CD4-positive, alpha-beta T cell treated with Interferon gamma for 1 hour (primary cell): ENCODE results near the gene FKBP9.
"Not testable (repeated sequence)": the region's sequence is repeated elsewhere in the genome, so short reads cannot be mapped to it uniquely, and the experiment has no call there.

Experiments used
- DNase-seq: peaks from one replicate; pipeline ENCODE4 v3.0.0-alpha.2; 2020

Gene FKBP9

DNA sequence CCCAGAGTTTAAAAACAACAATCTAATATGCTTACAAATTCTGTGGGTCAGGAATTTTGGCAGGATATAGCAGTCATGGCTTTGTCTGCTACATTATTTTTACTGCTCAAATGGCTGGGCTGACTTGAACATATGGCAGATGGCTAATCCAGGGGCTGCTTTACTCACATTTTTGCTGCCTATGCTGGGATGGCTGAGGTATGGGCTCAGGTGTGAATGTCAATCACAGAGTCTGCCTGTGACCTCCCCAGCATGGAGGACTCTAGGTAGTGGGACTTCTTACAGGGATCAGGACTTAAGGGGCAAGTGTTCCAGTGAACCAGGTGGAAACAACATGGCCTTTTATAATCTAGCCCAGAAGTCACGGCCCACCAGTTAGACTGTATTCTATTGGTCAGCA, 4.4 kb upstream of the FKBP9 start:
- DNase-seq: no peak

GRCh38 chr7:32958046-32959025, 1.1 kb downstream of the FKBP9 start:
- DNase-seq: no peak

DNA sequence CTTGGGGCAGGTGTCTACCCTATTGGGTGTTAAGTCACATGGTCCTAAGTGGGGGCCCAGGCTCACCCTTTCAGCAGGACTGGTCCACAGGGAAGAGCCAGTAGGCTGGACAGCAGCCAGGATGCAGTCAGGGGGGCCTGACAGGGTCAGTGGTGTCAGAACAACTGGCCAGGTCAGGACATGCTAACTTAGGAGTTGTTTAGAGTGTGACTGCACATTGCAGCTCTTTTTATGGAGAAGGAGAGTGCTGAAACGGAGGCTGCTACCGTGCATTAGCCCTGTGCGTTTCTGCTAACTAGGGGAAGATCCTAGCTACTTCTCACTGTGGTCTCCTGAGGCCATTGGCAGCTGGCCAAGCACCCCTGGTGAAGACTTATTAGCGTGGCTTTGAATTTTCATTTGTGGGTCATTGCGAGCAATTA, 6.7 kb downstream of the FKBP9 start:
- not testable (repeated sequence) for DNase-seq

- DNase-seq: not testable (repeated sequence)
Measured at GRCh38 chr7:32964461-32965159, 7.4 kb downstream of the FKBP9 start.

DNA sequence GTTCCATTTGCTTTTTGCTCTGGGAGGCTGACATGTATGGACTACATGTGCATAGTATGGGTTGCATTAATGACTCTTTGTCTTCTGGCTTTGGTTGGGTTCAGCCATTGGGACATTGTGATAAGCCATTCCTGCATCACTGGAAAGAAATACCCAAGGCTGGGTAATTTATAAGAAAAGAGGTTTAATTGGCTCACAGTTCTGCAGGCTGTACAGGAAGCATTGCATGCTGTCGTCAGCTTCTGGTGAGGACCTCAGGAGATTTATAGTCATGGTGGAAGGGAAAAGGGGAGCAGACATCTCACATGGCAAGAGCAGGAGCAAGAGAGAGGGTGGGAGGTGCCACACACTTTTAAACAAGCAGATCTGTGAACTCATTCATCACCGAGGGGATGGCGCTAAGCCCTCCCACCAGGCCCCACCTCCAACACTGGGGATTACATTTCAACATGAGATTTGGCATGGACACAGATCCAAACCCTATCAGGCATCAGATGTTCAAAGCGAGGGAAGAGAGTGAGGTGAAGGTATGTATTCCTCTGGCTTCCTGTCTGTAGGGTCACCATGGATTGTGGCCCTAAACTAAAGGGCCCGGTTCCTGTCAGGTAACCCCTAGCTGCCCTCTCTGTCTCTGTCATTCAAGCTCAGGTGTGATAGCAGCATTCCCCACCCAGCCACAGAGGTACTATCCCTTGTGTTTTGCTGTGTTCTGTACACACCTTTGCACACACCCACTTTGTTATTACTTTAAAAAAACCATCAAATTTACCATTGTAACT, 9.4 kb downstream of the FKBP9 start:
- not testable (repeated sequence) for DNase-seq

GRCh38 chr7:32967268-32967582, 10.0 kb downstream of the FKBP9 start:
- not testable (repeated sequence) for DNase-seq

DNA sequence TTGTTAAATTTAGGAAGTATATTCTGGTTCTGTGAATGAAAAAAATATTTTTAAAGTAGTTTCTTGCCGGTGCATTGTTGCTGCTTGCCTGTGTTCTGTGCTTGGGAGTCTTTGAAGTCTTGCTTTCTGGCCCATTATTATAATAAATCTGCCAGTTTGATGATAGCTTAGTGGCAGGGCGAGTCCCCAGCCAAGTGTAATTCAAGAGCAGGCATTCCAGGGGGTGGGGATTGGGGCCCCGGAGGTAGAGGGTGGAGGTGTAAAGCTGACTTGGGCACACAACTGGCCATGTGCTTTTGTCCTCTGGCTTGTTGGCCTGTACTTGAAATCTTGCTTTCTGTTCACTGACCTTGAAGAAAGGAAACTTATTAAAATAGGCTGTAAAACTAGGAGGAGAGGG, 14.7 kb downstream of the FKBP9 start:
- DNase-seq: not testable (repeated sequence)

DNA sequence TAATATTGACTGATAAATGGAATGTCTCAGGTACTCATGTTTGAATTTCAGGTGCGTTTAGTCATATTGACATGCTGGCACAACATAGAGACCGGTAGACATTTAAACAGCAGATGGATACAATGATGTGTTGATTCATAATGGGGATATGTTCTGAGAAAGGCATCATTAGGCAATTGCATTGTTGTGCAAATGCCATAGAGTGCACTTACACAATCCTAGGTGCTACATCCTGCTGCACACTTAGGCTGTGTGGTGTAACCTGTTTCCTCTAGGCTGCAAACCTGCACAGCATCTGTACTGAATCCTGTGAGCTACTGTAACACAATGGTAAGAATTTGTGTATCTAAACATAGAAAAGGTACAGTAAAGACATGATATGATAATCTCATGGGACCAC, 19.9 kb downstream of the FKBP9 start:
- DNase-seq: not testable (repeated sequence)

DNA sequence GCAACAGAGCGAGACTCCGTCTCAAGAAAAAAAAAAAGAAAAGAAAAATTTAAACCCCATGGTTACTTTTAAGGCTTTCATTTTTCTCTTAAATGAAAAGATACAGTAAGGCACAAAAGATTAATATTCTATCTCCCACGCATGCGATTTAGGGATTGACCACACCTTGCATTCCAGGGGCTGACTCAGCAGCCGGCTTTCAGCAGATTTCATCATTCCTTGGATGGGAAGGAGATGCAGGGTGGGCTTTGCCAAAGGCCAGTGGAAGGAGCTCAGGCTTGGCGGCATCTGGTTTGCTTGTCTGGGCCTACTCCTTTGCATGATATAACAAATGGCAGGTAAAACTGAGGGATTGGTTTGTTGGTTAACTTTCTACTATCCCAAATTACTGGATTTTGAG, 22.0 kb downstream of the FKBP9 start:
- not testable (repeated sequence) for DNase-seq

GRCh38 chr7:32979902-32980301, 22.7 kb downstream of the FKBP9 start:
- DNase-seq: not testable (repeated sequence)

DNA sequence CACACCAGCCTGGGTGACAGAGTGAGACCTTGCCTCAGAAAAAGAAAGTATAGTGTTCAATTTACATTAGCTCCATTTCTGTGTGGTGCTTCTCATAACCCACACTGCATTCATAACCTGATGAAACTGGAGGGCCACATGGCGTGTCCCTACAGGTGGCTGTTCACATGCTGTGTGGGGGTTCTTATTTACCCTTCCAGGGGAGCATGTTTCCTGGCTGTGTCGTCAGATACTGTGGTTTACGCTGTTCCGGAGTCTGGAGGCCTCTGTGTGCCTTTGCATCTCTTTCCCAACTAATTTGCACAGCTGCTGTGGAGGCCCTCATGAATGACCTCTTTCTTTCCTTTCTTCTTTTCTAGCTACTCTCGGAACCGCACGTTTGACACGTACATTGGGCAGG, 30.9 kb downstream of the FKBP9 start:
- not testable (repeated sequence) for DNase-seq

- DNase-seq: not testable (repeated sequence)
Measured at GRCh38 chr7:32991068-32991585, 33.9 kb downstream of the FKBP9 start.

- not testable (repeated sequence) for DNase-seq
Measured at GRCh38 chr7:32991975-32992700, 34.9 kb downstream of the FKBP9 start.

- DNase-seq: not testable (repeated sequence)
Measured at GRCh38 chr7:32992750-32993149, 35.5 kb downstream of the FKBP9 start.

- DNase-seq: not testable (repeated sequence)
Measured at GRCh38 chr7:32997956-32998355, 40.7 kb downstream of the FKBP9 start.

DNA sequence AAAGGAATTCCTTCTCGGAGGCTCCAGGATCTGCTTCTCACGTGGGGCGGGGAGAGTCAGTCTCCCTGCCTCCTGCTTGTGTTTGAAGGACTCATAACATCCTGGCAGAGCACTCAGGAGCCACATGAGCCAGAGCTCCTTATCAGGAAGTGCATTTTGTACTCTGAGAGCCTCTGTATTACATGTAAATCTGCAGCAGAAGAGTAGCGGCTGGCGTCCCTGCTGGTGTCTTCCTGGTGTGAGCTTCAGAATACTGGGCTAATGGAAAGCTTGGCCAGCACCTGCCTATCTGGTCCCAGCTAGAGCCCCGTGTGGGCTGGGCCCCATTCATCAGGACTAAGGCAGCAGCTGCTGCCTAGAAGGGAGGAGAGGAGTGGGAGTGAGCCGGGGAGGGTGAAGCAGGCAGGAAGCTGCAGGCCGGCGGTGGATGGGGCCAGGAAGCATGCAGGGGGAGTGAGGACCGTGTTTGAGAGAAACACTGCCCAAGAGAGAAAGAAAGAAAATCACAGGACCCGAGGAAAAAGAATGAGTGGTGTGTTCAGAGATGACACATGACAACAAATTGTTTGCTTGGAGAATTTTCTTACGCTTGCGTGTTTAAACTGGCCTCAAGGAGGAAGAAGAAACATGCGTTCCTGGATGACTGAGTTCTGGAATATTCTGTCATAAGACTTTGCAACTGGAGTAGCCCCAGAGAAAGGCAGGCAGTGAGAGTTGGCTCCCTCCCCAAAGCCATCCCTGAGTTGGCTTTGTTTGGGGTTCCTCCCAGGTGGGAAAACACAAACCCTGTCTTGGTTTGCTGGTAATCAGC, 41.3 kb downstream of the FKBP9 start:
- DNase-seq: not testable (repeated sequence)

DNA sequence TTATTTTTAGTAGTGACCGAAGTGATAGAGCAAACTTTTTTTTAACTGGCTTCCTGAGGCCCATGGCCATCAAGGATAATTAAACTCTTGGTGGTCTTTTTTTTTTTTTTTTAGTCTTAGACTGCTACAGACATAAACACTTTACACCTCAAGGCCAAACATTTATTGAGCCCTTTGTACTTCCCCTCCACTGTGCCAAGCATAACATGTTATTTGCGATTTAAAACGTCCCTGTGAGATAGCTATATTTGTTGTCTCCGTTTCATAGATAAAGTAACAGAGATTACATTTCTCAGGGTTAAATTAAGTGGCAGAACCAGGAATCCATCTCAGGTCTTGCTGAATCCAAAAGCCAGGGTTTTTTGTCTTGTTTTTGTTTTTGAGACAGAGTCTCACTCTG, 42.1 kb downstream of the FKBP9 start:
- not testable (repeated sequence) for DNase-seq

DNA sequence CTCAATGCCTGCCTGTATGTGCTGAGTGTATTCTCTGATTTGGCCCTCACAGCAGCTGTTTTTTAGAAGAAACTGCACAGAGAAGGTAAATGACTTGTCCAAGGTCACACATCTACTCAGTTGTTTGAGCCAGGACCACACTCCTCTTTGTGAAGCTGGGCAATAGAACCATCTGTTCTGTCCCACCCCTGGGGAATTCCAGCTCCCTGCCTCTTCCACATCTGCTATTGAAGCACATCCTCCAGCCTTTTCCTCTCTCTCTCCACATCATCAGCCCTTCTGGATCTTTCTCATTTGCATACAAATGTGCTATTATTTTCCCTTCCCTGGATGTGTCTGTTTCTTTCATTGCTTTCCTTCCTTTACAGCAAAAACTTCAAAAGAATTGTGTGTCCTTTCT, 45.9 kb downstream of the FKBP9 start:
- not testable (repeated sequence) for DNase-seq

DNA sequence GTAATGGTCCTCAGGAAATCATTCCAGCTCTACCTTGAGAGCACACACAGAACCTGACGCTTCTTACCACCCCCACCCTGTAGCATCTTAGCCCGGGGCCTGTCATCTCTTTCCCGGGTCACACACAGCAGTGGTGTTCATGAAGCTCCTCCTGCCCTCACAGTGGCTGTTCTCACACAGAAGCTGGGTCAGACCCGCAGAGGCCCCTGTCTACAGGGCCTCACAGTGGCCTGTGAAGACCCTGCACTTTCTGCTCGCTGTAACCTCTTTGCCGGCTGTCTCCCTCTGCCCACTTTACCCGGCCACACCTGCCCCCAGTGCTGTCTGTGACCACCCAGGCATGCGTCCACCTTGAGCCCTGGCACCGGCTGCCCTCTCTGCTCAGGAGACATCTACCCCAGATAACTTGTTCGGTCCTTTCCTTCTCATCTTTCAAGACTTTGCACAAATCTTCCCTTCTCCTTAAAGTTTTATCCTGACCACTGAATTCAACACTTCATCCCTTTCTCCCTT, 46.9 kb downstream of the FKBP9 start:
- DNase-seq: not testable (repeated sequence)

- DNase-seq: not testable (repeated sequence)
Measured at GRCh38 chr7:33005193-33005592, 48.0 kb downstream of the FKBP9 start.

GRCh38 chr7:33005690-33006089, 48.5 kb downstream of the FKBP9 start:
- DNase-seq: not testable (repeated sequence)
